ENCODE measurements around the gene GPSM3.

- TF ChIP-seq POLR2A (IDR thresholded peaks at IDR 0.05) (no peak), CTCF (IDR thresholded peaks at IDR 0.05) (no peak)
Measured at GRCh38 chr6:32203426-32204267, 11.2 kb upstream of the GPSM3 start.
